H9 (cell line): ENCODE data around the gene TMA16. TPM values are rescaled to one million over a fixed set of nuclear protein-coding genes. Genes with fewer than 3 reads are reported as not detected.
A peak's percentile ranks its signal among the peaks of the same experiment; 100 is the strongest.

Experiments
- DNase-seq: peaks from one replicate; pipeline ENCODE4 v3.0.0-alpha.2; 2017
- H2AFZ ChIP-seq: one replicate; pipeline ENCODE4 v1.6.1; 2013; ENCODE audit warnings: mild to moderate bottlenecking, low read length, control low read depth, moderate library complexity
- H2AK5ac ChIP-seq: 2 replicates; pipeline ENCODE4 v1.6.1; 2013; ENCODE audit warnings: low read length, control low read depth, mixed read lengths; ENCODE audit not compliant: insufficient read length
- H2BK120ac ChIP-seq: one replicate; pipeline ENCODE4 v1.6.1; 2013; ENCODE audit warnings: low read depth, mild to moderate bottlenecking, low read length, control low read depth, inconsistent platforms; ENCODE audit not compliant: poor library complexity, severe bottlenecking
- H2BK12ac ChIP-seq: 2 replicates; pipeline ENCODE4 v1.6.1; 2013; ENCODE audit warnings: low read length, control low read depth, mixed read lengths, low read depth; ENCODE audit not compliant: insufficient read length
- H2BK15ac ChIP-seq: 2 replicates; pipeline ENCODE4 v1.6.1; 2013; ENCODE audit warnings: low read depth, low read length, control low read depth
- H2BK20ac ChIP-seq: one replicate; pipeline ENCODE4 v1.6.1; 2013; ENCODE audit warnings: low read depth, mild to moderate bottlenecking, low read length, control low read depth, inconsistent platforms; ENCODE audit not compliant: poor library complexity, severe bottlenecking
- H2BK5ac ChIP-seq: 2 replicates; pipeline ENCODE4 v1.6.1; 2013; ENCODE audit warnings: low read length, control low read depth, mixed read lengths; ENCODE audit not compliant: insufficient read length
- H3K14ac ChIP-seq: 2 replicates; pipeline ENCODE4 v1.6.1; 2013; ENCODE audit warnings: low read length, control low read depth; ENCODE audit not compliant: insufficient read depth
- H3K18ac ChIP-seq: 2 replicates; pipeline ENCODE4 v1.6.1; 2013; ENCODE audit warnings: low read depth, mild to moderate bottlenecking, mixed read lengths, low read length, control low read depth; ENCODE audit not compliant: insufficient read length
- H3K23ac ChIP-seq: 2 replicates; pipeline ENCODE4 v1.6.1; 2013; ENCODE audit warnings: low read length, control low read depth, mixed read lengths, low read depth; ENCODE audit not compliant: insufficient read length
- H3K23me2 ChIP-seq: 2 replicates; pipeline ENCODE4 v1.6.1; 2013; ENCODE audit warnings: low read depth, mild to moderate bottlenecking, mixed read lengths, low read length, control low read depth; ENCODE audit not compliant: insufficient read length, poor library complexity, severe bottlenecking
- H3K27ac ChIP-seq: 2 replicates; pipeline ENCODE4 v1.5.1; 2013; ENCODE audit warnings: low read length, control low read depth, mixed read lengths, low read depth; ENCODE audit not compliant: insufficient read length
- H3K27me3 ChIP-seq: 2 replicates; pipeline ENCODE4 v1.6.1; 2013; ENCODE audit warnings: low read length, control low read depth, inconsistent platforms; ENCODE audit not compliant: insufficient read depth
- H3K4ac ChIP-seq: 2 replicates; pipeline ENCODE4 v1.6.1; 2013; ENCODE audit warnings: low read depth, mild to moderate bottlenecking, control low read depth, inconsistent platforms, low read length, moderate library complexity
- H3K4me1 ChIP-seq: 2 replicates; pipeline ENCODE4 v1.6.1; 2013; ENCODE audit warnings: low read length, control low read depth, inconsistent platforms; ENCODE audit not compliant: insufficient read depth
- H3K4me2 ChIP-seq: 2 replicates; pipeline ENCODE4 v1.6.1; 2013; ENCODE audit warnings: low read length, control low read depth, mixed read lengths; ENCODE audit not compliant: insufficient read length, insufficient read depth
- H3K56ac ChIP-seq: 2 replicates; pipeline ENCODE4 v1.6.1; 2013; ENCODE audit warnings: low read depth, mild to moderate bottlenecking, mixed read lengths, low read length, control low read depth; ENCODE audit not compliant: insufficient read length
- H3K79me1 ChIP-seq: 2 replicates; pipeline ENCODE4 v1.6.1; 2013; ENCODE audit warnings: low read depth, mild to moderate bottlenecking, moderate library complexity, low read length, control low read depth, inconsistent platforms; ENCODE audit not compliant: insufficient read depth, poor library complexity, severe bottlenecking
- H3K79me2 ChIP-seq: 2 replicates; pipeline ENCODE4 v1.6.1; 2013; ENCODE audit warnings: low read length, control low read depth, inconsistent platforms; ENCODE audit not compliant: insufficient read depth
- H3K9ac ChIP-seq: 2 replicates; pipeline ENCODE4 v1.6.1; 2013; ENCODE audit warnings: low read length, control low read depth, mixed read lengths; ENCODE audit not compliant: insufficient read length; ENCODE audit errors: extremely low read depth
- H3K9me3 ChIP-seq: one replicate; pipeline ENCODE4 v1.6.1; 2013; ENCODE audit warnings: low read depth, low read length, inconsistent platforms; ENCODE audit not compliant: control insufficient read depth
- H3T11ph ChIP-seq: one replicate; pipeline ENCODE4 v1.6.1; 2013; ENCODE audit warnings: mild to moderate bottlenecking, low read length, control low read depth, inconsistent platforms
- H4K20me1 ChIP-seq: one replicate; pipeline ENCODE4 v1.6.1; 2013; ENCODE audit not compliant: control insufficient read depth, insufficient read length, insufficient read depth
- H4K5ac ChIP-seq: 2 replicates; pipeline ENCODE4 v1.6.1; 2013; ENCODE audit warnings: low read depth, mild to moderate bottlenecking, mixed read lengths, low read length, control low read depth; ENCODE audit not compliant: insufficient read length
- H4K8ac ChIP-seq: replicated peaks from 2 replicates; pipeline ENCODE4 v1.6.1; 2013; ENCODE audit warnings: low read length, control low read depth, mixed read lengths, low read depth; ENCODE audit not compliant: insufficient read length
- H4K91ac ChIP-seq: 2 replicates; pipeline ENCODE4 v1.6.1; 2013; ENCODE audit warnings: low read depth, mild to moderate bottlenecking, moderate library complexity, mixed read lengths, low read length, control low read depth; ENCODE audit not compliant: insufficient read length
- H3K27ac Mint-ChIP-seq, 3 experiments: 2 replicates in 2 of 3; 3 replicates in 1 of 3; pipeline ENCODE4 v1.8.0; 2020 to 2021; ENCODE audit warnings: mixed read lengths in 3 of 3, mild to moderate bottlenecking in 1 of 3, moderate library complexity in 1 of 3
- H3K27me3 Mint-ChIP-seq: 2 replicates; pipeline ENCODE4 v1.8.0; 2021; ENCODE audit warnings: low read depth, mild to moderate bottlenecking, moderate library complexity, mixed read lengths
- H3K36me3 Mint-ChIP-seq, 3 experiments: 2 replicates in 2 of 3; 3 replicates in 1 of 3; pipeline ENCODE4 v1.8.0; 2020 to 2021; ENCODE audit warnings: low read depth in 3 of 3, mixed read lengths in 3 of 3; ENCODE audit not compliant: insufficient read depth in 1 of 3
- H3K4me1 Mint-ChIP-seq, 2 experiments: 2 replicates each; pipeline ENCODE4 v1.8.0; 2020; ENCODE audit warnings: mixed read lengths in 2 of 2
- H3K4me3 Mint-ChIP-seq, 2 experiments: 2 replicates in 1 of 2; 3 replicates in 1 of 2; pipeline ENCODE4 v1.8.0; 2020 to 2021; ENCODE audit warnings: mild to moderate bottlenecking in 2 of 2, mixed read lengths in 2 of 2, moderate library complexity in 1 of 2
- H3K9me3 Mint-ChIP-seq, 2 experiments: 2 replicates in 1 of 2; 3 replicates in 1 of 2; pipeline ENCODE4 v1.8.0; 2020; ENCODE audit warnings: mild to moderate bottlenecking in 2 of 2, mixed read lengths in 2 of 2, moderate library complexity in 1 of 2
- WGBS: extraction: QIAGEN DNeasy Blood & Tissue Kit; methylation state at CpG from one replicate; pipeline ENCODE4 v1.1.7; 2013; ENCODE audit warnings: missing lambda C conversion rate, low lambda C conversion rate, mixed read lengths; ENCODE audit not compliant: insufficient read length; ENCODE audit errors: extremely low coverage; 5-methylcytosine and 5-hydroxymethylcytosine counted together
- total RNA-seq: library from RNA; stranded (reverse); gene quantifications from 2 replicates; pipeline ENCODE4 v1.2.1, GENCODE V29; 2021
- TF ChIP-seq, protein P1 (sequence below): fragments of 200-600 bp; sonication (generic); conservative IDR thresholded peaks from 3 replicates; pipeline ENCODE4 v1.8.0; 2021; ENCODE audit warnings: antibody characterized with exemption, mild to moderate bottlenecking

Gene TMA16
- total RNA-seq, 1 experiment from 2014 or later: 61.3 TPM

DNA sequence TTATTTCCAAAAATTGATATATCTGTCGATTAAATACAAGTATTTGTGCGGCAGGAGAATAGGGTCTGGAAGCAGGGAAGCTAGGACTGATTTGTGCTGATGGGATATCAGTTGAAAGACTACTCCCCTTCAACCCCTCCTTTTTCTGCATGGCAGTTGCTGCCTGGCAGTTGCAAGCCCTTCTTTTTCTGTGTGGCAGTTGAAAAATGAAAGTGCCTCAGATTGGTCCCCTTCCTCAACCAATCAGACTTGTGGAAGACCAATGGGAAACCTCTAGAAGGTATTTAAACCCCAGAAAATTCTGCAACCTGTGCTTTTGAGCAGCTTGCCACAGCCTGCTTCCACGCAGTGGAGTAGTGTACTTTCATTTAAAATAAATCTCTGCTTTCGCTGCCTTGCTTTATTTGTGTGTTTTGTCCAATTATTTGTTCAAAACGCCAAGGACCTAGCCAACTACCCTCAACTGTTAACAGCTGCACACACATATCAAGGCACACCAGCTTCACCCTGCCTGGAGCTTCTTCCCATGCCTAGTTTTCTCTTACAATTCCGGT lies 1.5 kb upstream of the TMA16 start:
- no peak overlapping the region for H4K5ac ChIP-seq
- H3K4me2 ChIP-seq: no peak overlapping the region
- Mint-ChIP-seq H3K27ac (peak overlapping the region in 1 of 3 experiments; percentile 51; a peak in 1 of 7 replicates), H3K27me3 (no peaks in the 10 kb centered on the region), H3K9me3 (no peaks in the 10 kb centered on the region; a peak in 1 of 5 replicates), H3K4me3 (peak overlapping the region; percentile 95 to 98; a peak in 4 of 5 replicates), H3K36me3 (peaks cover 10 to 17% (median 14%) of the 10 kb centered on the region in 3 experiments; a peak in 6 of 7 replicates), H3K4me1 (peaks cover 13 to 14% of the 10 kb centered on the region in 2 experiments)
- no peak overlapping the region for H3T11ph ChIP-seq
- H3K56ac ChIP-seq: no peak overlapping the region
- no peak overlapping the region for H4K8ac ChIP-seq
- no peak overlapping the region for H3K4ac ChIP-seq
- no peak overlapping the region for H2BK15ac ChIP-seq
- peaks cover 5% of the 10 kb centered on the region for H3K23me2 ChIP-seq
- H3K18ac ChIP-seq: no peak overlapping the region
- H2BK5ac ChIP-seq: no peak overlapping the region
- H3K9me3 ChIP-seq: no peaks in the 10 kb centered on the region
- no peaks in the 10 kb centered on the region for H4K20me1 ChIP-seq
- no peak overlapping the region for H4K91ac ChIP-seq
- no CpG with 5 or more reads among the region's 6 CpGs for WGBS
- no peak overlapping the region for H3K27ac ChIP-seq
- no peak overlapping the region for H3K9ac ChIP-seq
- no peak overlapping the region for H2BK20ac ChIP-seq
- no peak overlapping the region for H2BK12ac ChIP-seq
- DNase-seq: no peak
- H3K79me2 ChIP-seq: peaks cover 17% of the 10 kb centered on the region
- no peak overlapping the region for H2BK120ac ChIP-seq
- no peak overlapping the region for H3K14ac ChIP-seq
- TF ChIP-seq, protein P1, sequence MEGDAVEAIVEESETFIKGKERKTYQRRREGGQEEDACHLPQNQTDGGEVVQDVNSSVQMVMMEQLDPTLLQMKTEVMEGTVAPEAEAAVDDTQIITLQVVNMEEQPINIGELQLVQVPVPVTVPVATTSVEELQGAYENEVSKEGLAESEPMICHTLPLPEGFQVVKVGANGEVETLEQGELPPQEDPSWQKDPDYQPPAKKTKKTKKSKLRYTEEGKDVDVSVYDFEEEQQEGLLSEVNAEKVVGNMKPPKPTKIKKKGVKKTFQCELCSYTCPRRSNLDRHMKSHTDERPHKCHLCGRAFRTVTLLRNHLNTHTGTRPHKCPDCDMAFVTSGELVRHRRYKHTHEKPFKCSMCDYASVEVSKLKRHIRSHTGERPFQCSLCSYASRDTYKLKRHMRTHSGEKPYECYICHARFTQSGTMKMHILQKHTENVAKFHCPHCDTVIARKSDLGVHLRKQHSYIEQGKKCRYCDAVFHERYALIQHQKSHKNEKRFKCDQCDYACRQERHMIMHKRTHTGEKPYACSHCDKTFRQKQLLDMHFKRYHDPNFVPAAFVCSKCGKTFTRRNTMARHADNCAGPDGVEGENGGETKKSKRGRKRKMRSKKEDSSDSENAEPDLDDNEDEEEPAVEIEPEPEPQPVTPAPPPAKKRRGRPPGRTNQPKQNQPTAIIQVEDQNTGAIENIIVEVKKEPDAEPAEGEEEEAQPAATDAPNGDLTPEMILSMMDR: no peak
- no peaks in the 10 kb centered on the region; the same call in 1 of the 2 replicates for H3K4me1 ChIP-seq
- no peak overlapping the region for H3K23ac ChIP-seq
- no peak overlapping the region for H2AK5ac ChIP-seq
- no peaks in the 10 kb centered on the region for H3K79me1 ChIP-seq
- no peak overlapping the region for H2AFZ ChIP-seq
- H3K27me3 ChIP-seq: no peaks in the 10 kb centered on the region
